Stimulated activated CD8-positive, alpha-beta memory T cell treated with anti-CD3 and anti-CD28 coated beads, Interleukin-4, amount 100 ng/mL, for 1 hour (primary cell): ENCODE measurements around the gene SECTM1.
"Not testable (repeated sequence)": the region's sequence is repeated elsewhere in the genome, so short reads cannot be mapped to it uniquely, and the experiment has no call there.

Source experiments
- DNase-seq, 2 donors: peaks; one replicate each; pipeline ENCODE4 v3.0.0-alpha.2; 2020; ENCODE audit warnings: low read depth in 2 of 2, low spot score in 1 of 2

SECTM1 gene

DNA sequence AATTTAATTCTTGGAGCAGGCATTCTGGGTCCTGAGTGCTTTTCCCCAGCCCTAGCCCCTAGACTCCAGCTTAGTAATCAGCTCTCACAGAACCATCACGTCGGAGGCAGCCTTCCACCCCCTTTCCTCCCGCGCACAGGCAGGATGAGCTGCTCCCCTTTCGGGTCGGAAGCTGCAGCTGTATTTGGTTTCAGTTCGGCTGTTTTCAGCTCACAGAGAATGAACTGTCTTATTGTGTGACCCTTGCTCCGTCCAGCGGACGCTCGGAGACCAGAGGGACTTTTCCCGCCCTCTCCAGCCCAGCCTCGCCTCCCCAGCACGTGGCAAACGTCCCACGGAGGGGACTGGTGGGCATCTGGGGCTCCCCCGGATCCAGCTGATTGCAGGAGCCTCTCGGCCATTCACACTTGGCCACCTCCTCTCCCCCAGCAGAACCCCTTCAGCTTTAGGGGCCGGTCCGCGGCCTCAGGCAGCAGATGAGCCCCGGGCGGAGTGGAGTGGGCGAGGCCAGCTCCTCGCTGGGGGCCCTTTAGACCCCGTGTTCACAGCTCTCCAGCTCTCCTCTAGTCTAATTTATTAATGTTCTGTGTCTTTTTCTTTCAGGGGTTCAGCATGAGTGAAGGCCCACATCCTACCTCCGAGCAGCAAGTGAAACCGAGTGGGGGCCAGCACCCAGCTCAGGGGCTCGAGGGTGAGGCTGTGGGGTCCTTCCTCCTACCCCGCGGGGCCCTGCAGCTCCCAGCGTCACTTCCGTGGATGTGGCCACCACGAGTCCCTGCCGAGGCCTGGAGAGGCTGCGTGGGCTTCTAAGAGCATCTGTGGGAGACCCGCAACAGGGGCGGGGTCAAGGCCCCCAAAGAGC lies 37.1 kb upstream of the SECTM1 start:
- DNase-seq: no peak

DNA sequence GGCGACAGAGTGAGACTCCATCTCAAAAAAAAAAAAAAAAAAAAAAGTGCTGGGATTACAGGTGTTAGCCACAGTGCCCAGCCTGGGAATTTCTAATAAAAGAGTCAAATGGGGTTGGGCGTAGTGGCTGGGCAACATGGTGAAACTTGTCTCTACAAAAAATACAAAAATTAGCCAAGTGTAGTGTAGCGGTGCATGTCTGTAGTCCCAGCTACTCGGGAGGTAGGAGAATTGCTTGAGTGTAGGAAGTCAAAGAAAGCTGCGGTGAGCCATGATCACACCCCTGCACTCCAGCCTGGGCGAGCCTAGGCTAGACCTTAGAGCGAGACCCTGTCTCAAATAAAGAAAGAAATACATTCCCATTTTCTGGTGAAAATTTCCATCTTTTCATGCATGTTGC lies 35.6 kb upstream of the SECTM1 start:
- no peak for DNase-seq

DNA sequence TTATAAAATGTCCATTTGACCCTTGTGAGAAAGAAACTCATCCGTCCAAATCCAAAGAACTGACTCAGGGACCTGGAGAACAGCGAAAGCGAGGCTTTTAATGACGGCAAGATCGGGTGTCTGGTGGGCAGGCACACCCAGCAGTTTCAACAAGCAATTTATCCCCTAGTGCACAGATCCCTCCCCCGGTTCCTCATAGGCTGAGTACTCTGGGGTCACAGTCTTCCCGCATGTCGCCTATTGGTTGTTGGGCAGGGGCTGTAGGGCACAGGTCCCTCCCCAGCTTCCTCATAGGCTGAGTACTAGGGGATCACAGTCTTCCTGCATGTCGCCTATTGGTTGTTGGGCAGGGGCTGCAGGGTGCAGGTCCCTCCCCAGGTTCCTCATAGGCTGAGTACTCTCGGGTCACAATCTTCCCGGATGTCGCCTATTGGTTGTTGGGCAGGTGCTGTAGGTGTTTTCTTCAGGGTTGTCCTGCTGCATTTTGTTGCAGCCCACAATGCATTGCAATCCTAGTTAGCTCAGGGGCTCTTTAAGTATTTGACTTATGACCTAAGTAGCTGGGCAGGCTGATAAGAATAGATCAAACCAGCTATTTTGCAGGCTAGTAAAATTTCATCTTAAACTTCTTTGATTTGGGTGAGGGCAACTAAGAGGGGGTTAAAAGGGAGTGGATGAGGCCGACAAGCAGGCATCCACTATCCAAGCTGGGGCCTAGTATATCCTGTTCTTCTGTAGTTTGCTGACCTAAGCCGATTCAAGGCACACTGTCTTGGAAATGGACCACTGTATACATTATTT lies 34.4 kb upstream of the SECTM1 start:
- DNase-seq: no peak

DNA sequence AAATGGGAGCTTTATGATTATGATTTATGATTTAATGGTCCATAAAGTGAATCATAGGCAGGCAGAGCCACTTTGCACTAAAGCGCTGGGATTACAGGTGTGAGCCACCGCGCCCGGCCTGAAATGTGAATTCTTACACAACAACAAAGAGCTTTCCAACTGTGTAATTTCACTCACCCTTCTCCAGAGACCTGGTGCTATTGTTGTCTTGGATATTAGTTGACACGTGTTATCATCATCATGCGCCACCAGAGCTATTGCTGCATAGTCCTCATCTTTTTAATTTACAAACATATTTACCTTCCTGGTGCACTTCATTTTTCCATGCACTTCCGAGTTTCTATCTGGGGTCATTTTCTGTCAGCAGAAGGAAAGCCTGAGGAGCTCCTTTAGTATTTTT lies 33.2 kb upstream of the SECTM1 start:
- DNase-seq: no peak

DNA sequence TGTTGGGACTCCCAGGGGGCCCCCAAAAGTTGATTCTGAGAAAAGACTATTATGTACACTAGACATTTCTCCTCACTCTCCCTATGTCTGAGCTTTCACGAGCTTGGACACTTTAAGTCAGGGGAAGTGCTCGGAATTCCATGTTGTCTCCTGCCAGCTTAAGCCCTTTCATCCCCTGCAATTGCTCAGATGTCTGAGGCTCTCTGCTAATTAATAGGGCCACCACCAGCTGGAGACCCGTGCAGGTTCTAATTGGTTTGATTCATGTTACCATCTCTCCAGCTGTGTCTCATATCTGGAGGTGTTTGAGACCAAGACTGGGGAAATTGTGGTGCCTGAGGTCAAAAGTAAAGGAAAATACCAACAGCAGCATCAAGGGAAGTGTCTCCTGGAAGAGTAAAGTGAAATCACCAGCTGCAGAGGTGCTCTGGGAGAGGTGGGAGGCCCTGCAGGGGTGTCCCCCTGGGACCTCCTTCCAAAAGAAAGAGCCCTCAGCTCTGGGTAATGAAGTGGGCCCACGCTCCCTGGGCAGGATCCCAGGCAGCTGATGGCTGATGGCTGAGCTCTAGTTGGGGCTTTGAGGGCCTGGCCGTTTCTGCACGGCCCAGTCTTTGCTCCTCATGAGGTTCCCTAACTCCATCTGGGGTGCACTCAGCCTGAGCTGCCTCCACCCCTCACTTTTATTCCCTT lies 32.2 kb upstream of the SECTM1 start:
- DNase-seq: no peak

DNA sequence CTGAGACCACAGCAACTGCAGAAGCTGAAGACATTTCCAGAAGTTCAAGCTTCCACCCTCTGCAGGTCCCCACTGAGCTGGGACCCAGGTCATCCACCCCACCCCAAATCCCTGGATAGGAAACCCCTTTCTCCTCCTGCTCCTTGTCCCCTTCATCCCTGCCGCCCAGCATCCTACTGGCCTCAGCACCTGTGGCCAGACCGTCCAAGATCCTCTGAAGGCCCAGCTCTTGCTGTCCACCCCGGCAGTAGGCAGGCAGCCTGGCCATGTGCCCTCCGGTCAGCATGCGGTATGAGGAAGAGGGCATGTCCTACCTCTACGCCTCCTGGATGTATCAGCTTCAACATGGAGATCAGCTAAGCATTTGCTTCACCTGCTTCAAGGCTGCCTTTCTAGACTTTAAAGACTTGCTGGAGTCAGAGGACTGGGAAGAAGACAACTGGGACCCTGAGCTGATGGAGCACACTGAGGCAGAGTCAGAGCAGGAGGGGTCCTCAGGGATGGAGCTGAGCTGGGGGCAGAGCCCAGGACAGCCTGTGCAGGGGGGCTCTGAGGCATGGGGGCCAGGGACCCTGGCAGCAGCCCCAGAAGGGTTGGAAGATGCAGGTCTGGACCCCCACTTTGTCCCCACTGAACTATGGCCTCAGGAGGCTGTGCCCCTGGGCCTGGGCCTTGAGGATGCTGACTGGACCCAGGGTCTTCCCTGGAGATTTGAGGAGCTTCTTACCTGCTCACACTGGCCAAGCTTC lies 28.5 kb upstream of the SECTM1 start:
- DNase-seq: no peak

DNA sequence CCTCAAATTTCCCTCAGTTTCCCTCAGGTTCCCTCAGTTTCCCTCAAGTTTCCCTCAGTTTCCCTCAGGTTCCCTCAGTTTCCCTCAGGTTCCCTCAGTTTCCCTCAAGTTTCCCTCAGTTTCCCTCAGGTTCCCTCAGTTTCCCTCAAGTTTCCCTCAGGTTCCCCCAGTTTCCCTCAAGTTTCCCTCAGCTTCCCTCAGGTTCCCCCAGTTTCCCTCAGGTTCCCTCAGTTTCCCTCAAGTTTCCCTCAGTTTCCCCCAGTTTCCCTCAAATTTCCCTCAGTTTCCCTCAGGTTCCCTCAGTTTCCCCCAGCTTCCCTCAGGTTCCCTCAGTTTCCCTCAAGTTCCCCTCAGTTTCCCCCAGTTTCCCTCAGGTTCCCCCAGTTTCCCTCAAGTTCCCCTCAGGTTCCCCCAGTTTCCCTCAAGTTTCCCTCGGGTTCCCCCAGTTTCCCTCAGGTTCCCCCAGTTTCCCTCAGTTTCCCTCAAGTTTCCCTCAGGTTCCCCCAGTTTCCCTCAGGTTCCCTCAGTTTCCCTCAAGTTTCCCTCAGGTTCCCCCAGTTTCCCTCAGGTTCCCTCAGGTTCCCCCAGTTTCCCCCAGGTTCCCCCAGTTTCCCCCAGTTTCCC lies 26.0 kb upstream of the SECTM1 start:
- not testable (repeated sequence) for DNase-seq

DNA sequence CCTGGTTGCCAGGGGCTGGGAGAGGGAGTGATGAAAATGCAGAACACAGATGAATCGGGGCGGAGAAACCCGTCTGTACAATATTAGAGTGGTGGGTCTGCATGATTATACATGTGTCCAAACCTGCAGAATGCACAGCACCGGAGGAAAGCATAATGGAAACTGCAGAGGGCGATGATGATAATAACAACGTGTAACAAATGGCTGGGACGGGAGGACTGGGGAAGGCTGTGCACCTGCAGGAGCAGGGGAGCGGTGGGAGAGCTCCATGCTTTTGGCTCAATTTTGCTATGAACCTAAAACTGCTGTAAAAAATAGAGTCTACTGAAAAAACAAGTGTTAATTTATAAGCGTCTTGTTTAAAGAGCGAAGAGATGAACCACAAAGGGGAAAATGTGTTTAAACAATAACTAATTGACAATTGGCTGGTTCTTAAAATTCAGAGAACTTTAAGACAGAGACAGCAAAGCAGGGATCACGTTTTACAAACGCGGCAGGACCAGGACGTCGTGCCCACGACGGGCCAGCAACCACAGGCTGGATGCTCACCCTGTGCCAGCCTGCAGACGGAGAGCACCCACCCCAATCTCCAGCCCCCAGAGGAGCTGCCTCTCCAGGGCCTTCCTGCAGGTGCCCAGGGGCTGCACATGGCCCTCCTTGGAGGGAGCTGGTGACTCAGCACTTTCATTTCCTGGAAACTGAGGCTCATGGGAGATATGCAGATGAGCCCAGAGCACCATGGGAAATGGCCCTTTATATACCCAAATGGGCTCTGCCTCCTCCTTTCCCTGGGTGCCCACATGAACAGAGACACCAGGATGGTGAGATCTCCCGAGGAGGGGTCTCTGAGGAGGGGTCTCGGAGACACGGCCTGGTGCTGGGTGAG lies 25.1 kb upstream of the SECTM1 start, which contains the start of gene TEX19:
Gene TEX19 (plus strand): TSS at position 783 of the 886 bp plus-strand sequence. CDS start 2,904 bp downstream, outside the sequence.
- no peak for DNase-seq

DNA sequence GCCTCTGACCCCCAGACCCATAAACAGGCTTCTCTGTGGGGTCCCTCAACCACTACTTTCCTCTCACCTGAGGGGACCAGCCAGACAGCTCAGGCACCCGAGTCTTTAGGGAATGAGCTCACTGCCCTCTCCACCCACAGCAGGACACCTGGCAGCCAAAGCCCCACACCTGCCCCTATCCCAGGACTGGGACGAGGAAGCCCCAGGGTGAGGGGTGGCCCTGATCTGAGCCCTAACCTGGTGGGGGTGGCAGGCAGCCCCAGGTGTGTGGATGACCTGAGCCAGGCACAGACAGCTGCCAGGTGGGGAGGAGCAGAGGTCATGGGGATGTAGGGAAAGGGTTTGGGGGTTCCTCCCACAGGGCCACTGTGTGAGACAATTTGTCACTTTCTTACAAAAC lies 23.8 kb upstream of the SECTM1 start:
- no peak for DNase-seq

DNA sequence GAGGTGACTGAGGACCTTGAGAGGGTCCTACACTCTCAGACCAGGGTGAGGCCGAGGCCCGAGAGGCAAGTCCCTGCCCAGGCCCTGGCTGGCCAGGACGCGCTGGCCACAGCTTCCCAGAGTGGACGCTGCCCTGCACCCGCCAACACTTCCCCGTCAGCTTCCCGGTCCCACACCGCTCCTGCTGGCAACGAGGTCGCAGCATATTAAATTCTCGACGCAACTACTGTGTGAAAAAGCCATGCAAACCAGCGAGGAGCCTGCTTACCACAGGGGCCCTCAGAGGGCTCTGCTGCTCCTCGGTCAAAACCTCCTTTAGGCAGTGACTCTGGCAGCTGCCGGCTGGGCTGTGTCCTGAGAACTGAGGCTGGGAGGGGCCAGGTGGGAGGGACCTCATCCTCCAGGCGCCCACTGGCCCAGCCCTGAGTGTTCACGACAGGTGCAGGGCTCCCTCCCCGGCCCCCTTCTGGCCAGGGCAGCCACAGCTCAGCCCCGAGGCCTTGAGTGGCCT lies 23.3 kb upstream of the SECTM1 start:
- DNase-seq: no peak

DNA sequence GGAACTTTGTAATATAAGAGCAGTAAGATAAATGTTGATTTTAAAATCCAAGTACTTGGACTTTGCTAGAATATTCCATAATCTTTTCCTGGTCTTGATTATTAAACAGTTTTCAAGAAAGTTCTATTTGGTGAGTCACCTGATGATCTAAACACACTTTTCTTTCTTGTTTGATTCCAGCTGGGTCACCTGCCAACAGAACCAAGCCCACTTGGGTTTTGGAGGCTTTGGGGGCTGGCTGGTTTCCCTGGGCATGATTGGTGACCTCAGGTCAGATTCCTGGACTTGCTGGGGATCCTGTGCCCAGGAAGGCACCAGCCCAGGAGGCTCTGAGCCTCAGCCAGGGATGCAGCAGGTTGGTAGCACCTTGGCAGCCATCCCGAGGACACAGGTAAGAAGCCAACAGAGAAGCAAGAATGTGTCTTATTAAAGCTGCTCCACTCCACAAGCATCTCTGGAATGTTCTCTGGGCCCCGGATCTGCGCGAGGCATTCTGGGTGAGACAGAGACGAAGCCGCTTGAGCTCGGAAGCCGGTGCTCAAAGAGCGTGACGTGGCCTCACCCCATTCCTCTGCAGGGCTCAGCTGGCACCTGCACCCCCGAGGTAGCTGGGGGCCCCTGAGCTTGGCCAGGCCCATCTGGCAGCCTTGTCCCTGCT lies 22.3 kb upstream of the SECTM1 start:
- DNase-seq: no peak

DNA sequence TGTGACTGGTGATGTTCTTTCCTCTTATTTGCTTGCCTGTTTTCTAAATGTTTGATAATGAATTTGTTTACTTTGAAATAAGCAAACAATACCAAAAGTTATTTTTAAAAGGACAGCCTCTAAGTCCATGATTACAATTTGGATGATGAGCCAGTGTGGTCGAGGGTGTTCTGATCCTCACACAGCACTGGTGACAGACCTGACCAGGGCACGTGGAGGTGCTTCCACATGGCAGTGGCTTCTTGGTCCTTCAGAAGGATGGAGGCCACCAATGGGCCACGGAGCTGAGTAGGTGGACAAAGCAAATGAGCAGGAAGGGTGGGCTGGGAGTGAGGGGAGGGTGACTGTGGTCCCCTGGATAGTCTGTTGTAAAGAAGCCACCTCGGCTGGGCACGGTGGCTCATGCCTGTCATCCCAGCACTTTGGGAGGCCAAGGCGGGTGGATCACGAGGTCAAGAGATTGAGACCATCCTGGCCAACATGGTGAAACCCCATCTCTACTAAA lies 21.3 kb upstream of the SECTM1 start:
- no peak for DNase-seq

DNA sequence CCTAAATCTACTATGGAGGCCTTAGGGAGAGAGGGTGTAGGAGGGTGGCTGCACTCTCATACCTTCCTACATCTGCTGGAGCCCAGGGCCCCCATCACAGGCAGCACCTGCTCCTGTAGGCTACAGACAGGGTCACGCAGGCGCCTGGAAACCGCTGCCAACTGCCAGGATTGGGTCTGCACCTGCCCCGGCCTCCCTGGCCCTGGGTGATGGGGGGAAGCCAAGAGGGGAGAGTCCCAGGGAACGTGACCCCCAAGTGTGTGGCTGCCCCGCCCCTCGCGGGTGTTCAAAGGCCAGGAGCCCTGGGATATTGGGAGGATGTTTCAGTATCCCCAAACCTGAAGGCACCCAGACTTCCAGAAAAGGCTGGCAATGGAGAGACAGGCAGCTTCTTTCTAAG lies 19.9 kb upstream of the SECTM1 start:
- no peak for DNase-seq

DNA sequence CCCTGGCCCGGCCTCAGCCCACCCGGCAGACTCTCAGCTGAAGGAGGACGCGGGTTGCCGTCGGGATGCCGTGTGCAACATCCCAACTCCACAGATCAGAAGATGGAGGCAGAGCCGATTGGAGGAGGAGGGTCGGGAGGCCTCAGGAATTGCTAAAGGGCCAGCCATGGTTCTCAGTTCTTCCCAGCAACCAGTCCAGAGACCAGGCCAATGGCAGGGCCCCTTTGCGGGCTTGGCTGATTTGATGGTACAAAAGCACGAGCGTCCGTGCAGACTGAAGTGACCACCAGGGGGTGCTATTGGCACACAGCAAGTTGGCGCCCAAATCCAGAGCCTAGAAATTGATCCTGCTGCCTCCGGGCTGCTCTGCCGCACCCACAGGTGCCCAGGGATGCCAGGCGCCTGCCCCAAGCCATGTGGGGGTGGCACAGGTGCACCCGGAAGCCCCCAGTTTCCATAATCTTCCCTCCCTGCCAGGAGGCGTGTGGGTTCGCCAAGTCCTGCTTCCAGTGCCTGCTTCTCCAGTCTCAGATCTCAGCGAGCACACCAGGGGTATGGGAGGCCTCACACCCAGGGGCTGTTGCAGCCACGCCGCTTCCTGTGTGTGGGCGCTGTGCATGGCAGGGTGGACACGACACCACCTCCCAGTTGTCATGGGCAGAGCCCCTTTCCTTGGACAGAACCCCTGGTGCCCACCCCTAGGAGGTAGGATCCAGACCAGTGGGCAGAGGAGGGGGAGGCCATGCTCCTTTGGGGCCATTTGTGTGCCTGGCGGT lies 18.3 kb upstream of the SECTM1 start:
- peak; percentile 61 to 65 for DNase-seq

DNA sequence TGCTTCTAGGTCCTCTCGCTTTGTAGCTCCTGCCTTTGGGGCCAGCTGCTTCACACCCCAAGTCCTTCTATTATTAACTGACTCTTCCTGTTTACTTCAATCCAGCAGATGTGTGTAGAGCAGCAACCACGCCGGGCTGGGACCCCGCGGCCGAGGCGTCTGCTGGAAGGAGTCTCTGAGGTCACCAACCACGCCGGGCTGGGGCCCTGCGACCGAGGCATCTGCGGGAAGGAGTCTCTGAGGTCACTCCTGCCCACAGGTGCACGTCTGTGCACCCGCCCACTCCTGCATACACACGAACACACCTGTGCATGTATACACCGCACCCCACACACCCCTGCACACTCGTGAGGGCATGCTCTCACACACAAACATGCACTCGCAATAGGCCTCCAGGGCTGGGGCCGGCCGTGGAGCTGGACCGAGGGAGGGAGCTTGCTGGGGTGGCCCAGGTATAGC lies 17.7 kb upstream of the SECTM1 start:
- DNase-seq: no peak

DNA sequence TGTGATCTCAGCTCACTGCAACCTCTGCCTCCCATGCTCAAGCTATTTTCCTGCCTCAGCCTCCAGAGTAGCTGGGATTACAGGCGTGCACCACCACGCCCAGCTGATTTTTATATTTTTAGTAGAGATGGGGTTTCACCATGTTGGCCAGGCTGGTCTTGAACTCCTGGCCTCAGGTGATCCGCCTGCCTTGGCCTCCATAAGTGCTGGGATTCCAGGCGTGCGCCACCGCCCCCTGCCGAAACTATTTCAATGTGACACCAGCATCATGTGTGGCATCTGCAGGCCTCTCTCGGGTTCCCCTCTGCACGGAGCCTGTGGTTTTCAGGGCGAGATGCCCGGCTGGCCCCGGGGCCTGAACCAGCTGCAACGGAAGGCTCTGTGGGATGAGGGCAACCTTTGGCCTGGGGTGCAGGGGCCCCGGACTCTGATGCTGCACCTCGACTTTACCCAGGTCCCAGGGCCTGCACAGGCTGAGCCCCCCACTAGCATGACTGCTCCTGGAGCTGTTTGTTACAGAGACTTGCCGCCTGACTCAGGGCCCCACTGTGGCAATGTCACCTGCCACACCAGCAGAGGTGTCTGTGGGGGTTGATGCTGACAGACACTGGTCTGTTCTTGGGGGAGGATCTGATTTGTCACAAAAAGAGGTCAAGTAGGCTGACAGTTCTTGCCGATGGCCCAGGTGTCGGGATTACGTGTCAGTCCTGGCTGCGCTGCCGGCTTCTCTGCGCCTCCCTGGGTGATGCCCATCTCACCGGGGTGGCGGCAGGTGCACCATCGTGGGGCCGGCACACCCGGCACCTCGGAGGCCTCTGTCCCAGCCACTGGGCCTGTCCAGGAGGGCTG lies 16.8 kb upstream of the SECTM1 start:
- DNase-seq: no peak

DNA sequence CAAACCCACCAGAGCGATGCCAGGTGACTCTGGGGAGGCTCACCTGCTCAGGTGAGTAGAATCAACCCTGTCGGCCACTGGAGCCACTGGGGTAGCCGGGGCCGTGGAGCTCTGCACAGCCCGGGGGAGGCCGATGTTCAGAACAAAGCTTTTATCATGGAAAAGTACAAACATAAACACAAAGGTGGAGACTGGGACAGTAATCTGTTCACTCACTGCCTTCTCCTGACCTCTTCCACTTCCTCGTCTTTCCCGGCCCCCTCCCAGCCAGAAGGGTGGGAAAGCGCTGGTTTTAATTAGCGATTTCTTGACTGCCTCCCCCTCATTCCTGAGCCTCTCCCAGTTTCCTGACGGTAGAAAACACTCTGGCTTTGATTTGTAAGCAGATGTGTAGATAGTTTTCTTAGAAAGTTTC lies 15.7 kb upstream of the SECTM1 start:
- DNase-seq: no peak
